ENCODE data around the gene YAE1. TPM values are rescaled to one million over a fixed set of nuclear protein-coding genes. Genes with fewer than 3 reads are reported as not detected.

The YAE1 gene
- total and polyA plus RNA-seq, 2 of the 13 experiments (the other 11 are each of a cell fraction or from before 2014, with no cell fraction given) = 18.7 to 28.3 TPM

DNA sequence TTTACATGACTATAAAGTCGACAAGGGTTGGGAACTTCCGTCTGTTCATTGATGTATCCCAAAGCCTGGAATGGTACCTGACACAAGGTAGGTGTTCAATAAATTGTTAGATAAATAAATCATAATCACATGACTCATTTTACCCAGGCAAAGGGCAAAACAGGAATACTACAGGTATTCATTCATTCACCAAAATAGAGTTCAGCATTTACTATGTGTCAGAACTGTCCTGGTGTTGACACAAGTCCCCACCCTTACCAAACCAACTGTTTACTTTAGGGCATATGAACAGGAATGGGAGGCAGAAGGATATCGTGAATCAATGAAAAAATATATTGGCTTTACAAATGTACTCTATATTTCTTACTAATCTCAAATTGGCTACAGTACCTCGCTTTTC lies 666 bp upstream of the YAE1 start:
- Histone ChIP-seq H3K79me2 (ENCODE audit: insufficient read depth, low read length) (peaks cover 23% of the 10 kb centered on the region), H3K9ac (ENCODE audit: insufficient read depth, low read depth, low read length) (peak overlapping the region; percentile 88), H3K4me1 (ENCODE audit: insufficient read depth, low read length) (peaks cover 11% of the 10 kb centered on the region), H2AFZ (ENCODE audit: low read length) (peak overlapping the region; percentile 98), H3K4me2 (ENCODE audit: low read depth, low read length) (peak overlapping the region; percentile 79), H3K36me3 (replicated peaks in 1 of 2; ENCODE audit: control insufficient read depth in 1 of 2, insufficient read depth in 2 of 2, low read length in 2 of 2) (peaks cover 0 to 13% of the 10 kb centered on the region in 2 experiments; a peak in 1 of 5 replicates), H3K27me3 (ENCODE audit: control insufficient read depth in 1 of 2, insufficient read depth in 2 of 2, low read length in 2 of 2) (no peaks in the 10 kb centered on the region; a peak in 1 of 5 replicates), H3K4me3 (replicated peaks in 1 of 3; ENCODE audit: insufficient read depth in 1 of 3, low read depth in 2 of 3, low read length in 3 of 3) (peak overlapping the region; percentile 70 to 92 (median 92)), H4K20me1 (ENCODE audit: insufficient read depth, low read length) (no peaks in the 10 kb centered on the region), H3K9me3 (ENCODE audit: low read length) (no peaks in the 10 kb centered on the region), H3K27ac (ENCODE audit: extremely low read length, insufficient read depth, low read length) (peak overlapping the region; percentile 80)
- 21% methylated on average over 4 of the region's 4 CpGs for WGBS (ENCODE audit: low lambda C conversion rate)
- intact Hi-C loops (cut with micrococcal nuclease; ENCODE audit: unreplicated experiment) (no loop called here), in situ Hi-C loops (cut with HindIII; ENCODE audit: extremely low pct_ligation_motif_present, low pct_unique_long_range_greater_than_20kb) (no loop called here)
- no peak for FAIRE-seq
- POLR2A ChIA-PET = no interaction called here
- BruUV-seq (replicated peaks) = TSS peak; percentile 97
- peak; percentile 22; the same call in 1 of the 3 replicates for ATAC-seq
- peak; percentile 24 for DNase-seq (ENCODE audit: low spot score)
- TF ChIP-seq FOXA3 (CRISPR knock-in tag; IDR thresholded peaks at IDR 0.05) (peak; percentile 81), ZNF782 (CRISPR knock-in tag; IDR thresholded peaks at IDR 0.05; ENCODE audit: borderline replicate concordance) (no peak), KLF9 (CRISPR knock-in tag; IDR thresholded peaks at IDR 0.05; ENCODE audit: low read depth) (no peak), FOXA1 (IDR thresholded peaks at IDR 0.05) (no peak), FOXA1 (CRISPR knock-in tag; IDR thresholded peaks at IDR 0.05) (peak; percentile 84), MEIS2 (CRISPR knock-in tag; IDR thresholded peaks at IDR 0.05) (no peak)
- TF ChIP-seq, protein P1, sequence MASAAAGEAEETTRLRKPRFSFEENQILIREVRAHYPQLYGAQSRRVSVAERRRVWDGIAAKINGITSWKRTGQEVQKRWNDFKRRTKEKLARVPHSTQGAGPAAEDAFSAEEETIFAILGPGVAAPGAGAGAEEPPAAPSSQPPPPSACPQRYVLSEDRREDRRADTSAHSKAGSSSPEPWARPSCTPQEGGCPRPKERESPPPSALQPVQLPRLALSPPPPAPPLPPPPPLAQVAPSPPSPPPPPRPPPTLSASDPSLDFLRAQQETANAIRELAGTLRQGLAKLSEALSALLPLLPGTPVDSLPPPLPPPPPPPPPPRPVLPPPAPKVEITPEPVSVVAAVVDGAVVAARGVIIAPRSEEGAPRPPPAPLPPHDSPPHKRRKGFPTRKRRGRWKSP (CRISPR knock-in tag; IDR thresholded peaks at IDR 0.05) = no peak
- CTCF ChIA-PET (ENCODE audit: low intra/inter-chr PET ratio, low total read pairs) = no interaction called here

DNA sequence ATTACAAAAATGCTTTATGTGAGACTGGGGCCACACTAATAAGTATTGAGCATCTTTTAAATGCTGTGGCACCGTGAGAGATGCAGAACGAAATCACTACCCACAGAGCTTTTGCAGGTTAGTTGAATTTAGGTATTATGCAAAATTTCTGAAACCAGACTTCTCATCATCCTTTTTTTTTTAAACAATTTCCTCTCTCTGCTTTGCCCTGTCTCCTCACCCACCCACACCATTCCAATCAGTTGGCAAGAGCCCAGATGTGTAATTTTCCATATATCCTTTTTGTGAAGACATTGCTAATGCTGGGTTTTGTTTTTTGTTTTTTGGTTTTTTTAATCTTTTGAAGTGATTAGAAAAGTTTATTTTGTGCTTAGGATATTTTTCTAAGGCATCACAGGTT lies 1.1 kb downstream of the YAE1 start:
- DNase-seq (ENCODE audit: low spot score) (no peak), FAIRE-seq (no peak), ATAC-seq (no peak)
- Histone ChIP-seq H3K9ac (ENCODE audit: insufficient read depth, low read depth, low read length) (peak overlapping the region; percentile 88; the same call in 1 of the 2 replicates), H4K20me1 (ENCODE audit: insufficient read depth, low read length) (no peaks in the 10 kb centered on the region), H3K79me2 (ENCODE audit: insufficient read depth, low read length) (peaks cover 23% of the 10 kb centered on the region), H3K4me2 (ENCODE audit: low read depth, low read length) (peak overlapping the region; percentile 79), H2AFZ (ENCODE audit: low read length) (no peak overlapping the region), H3K9me3 (ENCODE audit: low read length) (no peaks in the 10 kb centered on the region), H3K4me1 (ENCODE audit: insufficient read depth, low read length) (peaks cover 11% of the 10 kb centered on the region), H3K27ac (ENCODE audit: extremely low read length, insufficient read depth, low read length) (no peak overlapping the region), H3K36me3 (replicated peaks in 1 of 2; ENCODE audit: control insufficient read depth in 1 of 2, insufficient read depth in 2 of 2, low read length in 2 of 2) (peaks cover 0 to 20% of the 10 kb centered on the region in 2 experiments; a peak in 2 of 5 replicates), H3K4me3 (replicated peaks in 1 of 3; ENCODE audit: insufficient read depth in 1 of 3, low read depth in 2 of 3, low read length in 3 of 3) (peak overlapping the region; percentile 70 to 92 (median 92); a peak in 5 of 6 replicates), H3K27me3 (ENCODE audit: control insufficient read depth in 1 of 2, insufficient read depth in 2 of 2, low read length in 2 of 2) (no peaks in the 10 kb centered on the region; a peak in 1 of 5 replicates)
- ChIA-PET POLR2A (interaction anchor here (0.9 to 1.9 kb wide), 5 partner anchors 13 to 329 kb away, joined by 3 to 8 read pairs (median 4); partner anchors contain the start of gene RALA), CTCF (ENCODE audit: low intra/inter-chr PET ratio, low total read pairs) (no interaction called here)
- in situ Hi-C loops (cut with HindIII; ENCODE audit: extremely low pct_ligation_motif_present, low pct_unique_long_range_greater_than_20kb) = no loop called here
- no TSS peak for BruUV-seq (replicated peaks)
- TF ChIP-seq TOPORS (CRISPR knock-in tag; IDR thresholded peaks at IDR 0.05) (no peak), ONECUT2 (CRISPR knock-in tag; IDR thresholded peaks at IDR 0.05) (no peak), SAFB2 (CRISPR knock-in tag; IDR thresholded peaks at IDR 0.05; ENCODE audit: borderline replicate concordance, low read depth) (no peak), ZNF788 (CRISPR knock-in tag; IDR thresholded peaks at IDR 0.05; ENCODE audit: borderline replicate concordance) (no peak), ZKSCAN8 (CRISPR knock-in tag; IDR thresholded peaks at IDR 0.05; ENCODE audit: borderline replicate concordance) (no peak), PHF21A (CRISPR knock-in tag; IDR thresholded peaks at IDR 0.05) (no peak)
- TF ChIP-seq, protein P2, sequence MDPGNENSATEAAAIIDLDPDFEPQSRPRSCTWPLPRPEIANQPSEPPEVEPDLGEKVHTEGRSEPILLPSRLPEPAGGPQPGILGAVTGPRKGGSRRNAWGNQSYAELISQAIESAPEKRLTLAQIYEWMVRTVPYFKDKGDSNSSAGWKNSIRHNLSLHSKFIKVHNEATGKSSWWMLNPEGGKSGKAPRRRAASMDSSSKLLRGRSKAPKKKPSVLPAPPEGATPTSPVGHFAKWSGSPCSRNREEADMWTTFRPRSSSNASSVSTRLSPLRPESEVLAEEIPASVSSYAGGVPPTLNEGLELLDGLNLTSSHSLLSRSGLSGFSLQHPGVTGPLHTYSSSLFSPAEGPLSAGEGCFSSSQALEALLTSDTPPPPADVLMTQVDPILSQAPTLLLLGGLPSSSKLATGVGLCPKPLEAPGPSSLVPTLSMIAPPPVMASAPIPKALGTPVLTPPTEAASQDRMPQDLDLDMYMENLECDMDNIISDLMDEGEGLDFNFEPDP (CRISPR knock-in tag; conservative IDR thresholded peaks at IDR 0.05) = no peak
- TF ChIP-seq, protein P3, sequence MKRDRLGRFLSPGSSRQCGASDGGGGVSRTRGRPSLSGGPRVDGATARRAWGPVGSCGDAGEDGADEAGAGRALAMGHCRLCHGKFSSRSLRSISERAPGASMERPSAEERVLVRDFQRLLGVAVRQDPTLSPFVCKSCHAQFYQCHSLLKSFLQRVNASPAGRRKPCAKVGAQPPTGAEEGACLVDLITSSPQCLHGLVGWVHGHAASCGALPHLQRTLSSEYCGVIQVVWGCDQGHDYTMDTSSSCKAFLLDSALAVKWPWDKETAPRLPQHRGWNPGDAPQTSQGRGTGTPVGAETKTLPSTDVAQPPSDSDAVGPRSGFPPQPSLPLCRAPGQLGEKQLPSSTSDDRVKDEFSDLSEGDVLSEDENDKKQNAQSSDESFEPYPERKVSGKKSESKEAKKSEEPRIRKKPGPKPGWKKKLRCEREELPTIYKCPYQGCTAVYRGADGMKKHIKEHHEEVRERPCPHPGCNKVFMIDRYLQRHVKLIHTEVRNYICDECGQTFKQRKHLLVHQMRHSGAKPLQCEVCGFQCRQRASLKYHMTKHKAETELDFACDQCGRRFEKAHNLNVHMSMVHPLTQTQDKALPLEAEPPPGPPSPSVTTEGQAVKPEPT (CRISPR knock-in tag; IDR thresholded peaks at IDR 0.05; ENCODE audit: low read depth) = no peak
- WGBS (ENCODE audit: low lambda C conversion rate) = 16% methylated on average over 2 of the region's 2 CpGs
- intact Hi-C loops (cut with micrococcal nuclease; ENCODE audit: unreplicated experiment) = loop anchor here (2.0 kb wide), 1 partner anchor 56 kb away; the partner anchor contains the start of gene RALA

Data from HepG2 (cell line).